ENCODE data around the gene CD63. TPM values are rescaled to one million over a fixed set of nuclear protein-coding genes. Genes with fewer than 3 reads are reported as not detected.

The CD63 gene
- total and polyA plus RNA-seq, 9 of the 15 experiments (the other 6 are each of a cell fraction or from before 2014, with no cell fraction given): 313 to 735 (median 433) TPM

DNA sequence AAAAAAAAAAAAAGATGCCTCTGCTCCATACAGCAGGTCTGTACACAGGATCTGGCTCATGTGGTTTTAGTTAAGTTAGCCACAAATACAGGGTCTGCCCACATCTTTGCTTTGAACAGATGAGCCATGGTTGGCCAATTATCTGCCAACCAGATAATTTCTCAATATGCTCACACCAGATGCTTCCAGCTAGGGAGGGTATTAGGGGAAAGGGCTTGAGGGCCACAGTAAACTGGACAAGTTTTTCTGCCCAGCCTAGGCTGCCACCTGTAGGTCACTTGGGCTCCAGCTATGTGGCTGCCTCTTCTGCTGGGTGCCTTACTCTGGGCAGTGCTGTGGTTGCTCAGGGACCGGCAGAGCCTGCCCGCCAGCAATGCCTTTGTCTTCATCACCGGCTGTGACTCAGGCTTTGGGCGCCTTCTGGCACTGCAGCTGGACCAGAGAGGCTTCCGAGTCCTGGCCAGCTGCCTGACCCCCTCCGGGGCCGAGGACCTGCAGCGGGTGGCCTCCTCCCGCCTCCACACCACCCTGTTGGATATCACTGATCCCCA lies 7.8 kb downstream of the CD63 start:
- intact Hi-C loops (cut with micrococcal nuclease): loop anchor here (1.0 kb wide), 1 partner anchor 40 kb away; a partner anchor contains a TSS
- no TSS peak for BruUV-seq (replicated peaks)
- peaks cover 6% of the 10 kb centered on the region; the same call in 2 of the 3 replicates for H3K79me2 ChIP-seq (ENCODE audit: control insufficient read depth, insufficient read depth, low read length)
- WGBS (ENCODE audit: insufficient coverage, low coverage, missing lambda C conversion rate): 27% methylated on average over 9 of the region's 9 CpGs
- H3K27ac ChIP-seq (ENCODE audit: extremely low read depth, low read depth, low read length): no peak overlapping the region
- no peaks in the 10 kb centered on the region for H3K27me3 ChIP-seq (ENCODE audit: control insufficient read depth in 2 of 2, insufficient read depth in 2 of 2, low read length in 2 of 2)
- H2AFZ ChIP-seq (ENCODE audit: low read depth, low read length): no peak overlapping the region
- DNase-seq (ENCODE audit: extremely low read depth in 1 of 4, low spot score in 3 of 4): peak in 1 of 4 experiments; percentile 56
- no peaks in the 10 kb centered on the region for H3K9me3 ChIP-seq (replicated peaks; ENCODE audit: control insufficient read depth, insufficient read depth, low read depth, low read length)
- H3K9ac ChIP-seq (ENCODE audit: insufficient read depth in 1 of 2, low read depth in 2 of 2, low read length in 2 of 2): peak overlapping the region in 1 of 2 experiments; percentile 53; a peak in 1 of 4 replicates
- peaks cover 13% of the 10 kb centered on the region; the same call in 1 of the 2 replicates for H4K20me1 ChIP-seq (replicated peaks; ENCODE audit: control insufficient read depth, insufficient read depth, low read length)
- ATAC-seq: peak; percentile 57
- H3K9me1 ChIP-seq (ENCODE audit: control insufficient read depth, insufficient read depth, low read length): no peaks in the 10 kb centered on the region
- peak; percentile 55 for FAIRE-seq
- CTCF ChIA-PET (ENCODE audit: low intra/inter-chr PET ratio): interaction anchor here (1.2 kb wide), 1 partner anchor 532 kb away, joined by 4 read pairs; no protein-coding TSS in a partner anchor
- H3K4me1 ChIP-seq (replicated peaks in 1 of 2; ENCODE audit: control insufficient read depth in 2 of 2, insufficient read depth in 2 of 2, low read length in 2 of 2): peaks cover 13 to 26% of the 10 kb centered on the region in 2 experiments; a peak in 4 of 5 replicates
- no peak overlapping the region for H3K4me2 ChIP-seq (ENCODE audit: insufficient read depth, low read length)
- in situ Hi-C loops (cut with MboI): no loop called here
- H3K4me3 ChIP-seq: no peak overlapping the region
- H3K36me3 ChIP-seq (ENCODE audit: control insufficient read depth, insufficient read depth, low read length): peaks cover 28% of the 10 kb centered on the region
- POLR2A ChIA-PET: interaction anchor here (1.0 to 1.9 kb wide), 3 partner anchors 8 to 24 kb away, joined by 3 to 8 read pairs (median 6); partner anchors contain the start of gene CD63
- TF ChIP-seq CBFA2T3 (IDR thresholded peaks at IDR 0.05): peak; percentile 45
- TF ChIP-seq, protein P1, sequence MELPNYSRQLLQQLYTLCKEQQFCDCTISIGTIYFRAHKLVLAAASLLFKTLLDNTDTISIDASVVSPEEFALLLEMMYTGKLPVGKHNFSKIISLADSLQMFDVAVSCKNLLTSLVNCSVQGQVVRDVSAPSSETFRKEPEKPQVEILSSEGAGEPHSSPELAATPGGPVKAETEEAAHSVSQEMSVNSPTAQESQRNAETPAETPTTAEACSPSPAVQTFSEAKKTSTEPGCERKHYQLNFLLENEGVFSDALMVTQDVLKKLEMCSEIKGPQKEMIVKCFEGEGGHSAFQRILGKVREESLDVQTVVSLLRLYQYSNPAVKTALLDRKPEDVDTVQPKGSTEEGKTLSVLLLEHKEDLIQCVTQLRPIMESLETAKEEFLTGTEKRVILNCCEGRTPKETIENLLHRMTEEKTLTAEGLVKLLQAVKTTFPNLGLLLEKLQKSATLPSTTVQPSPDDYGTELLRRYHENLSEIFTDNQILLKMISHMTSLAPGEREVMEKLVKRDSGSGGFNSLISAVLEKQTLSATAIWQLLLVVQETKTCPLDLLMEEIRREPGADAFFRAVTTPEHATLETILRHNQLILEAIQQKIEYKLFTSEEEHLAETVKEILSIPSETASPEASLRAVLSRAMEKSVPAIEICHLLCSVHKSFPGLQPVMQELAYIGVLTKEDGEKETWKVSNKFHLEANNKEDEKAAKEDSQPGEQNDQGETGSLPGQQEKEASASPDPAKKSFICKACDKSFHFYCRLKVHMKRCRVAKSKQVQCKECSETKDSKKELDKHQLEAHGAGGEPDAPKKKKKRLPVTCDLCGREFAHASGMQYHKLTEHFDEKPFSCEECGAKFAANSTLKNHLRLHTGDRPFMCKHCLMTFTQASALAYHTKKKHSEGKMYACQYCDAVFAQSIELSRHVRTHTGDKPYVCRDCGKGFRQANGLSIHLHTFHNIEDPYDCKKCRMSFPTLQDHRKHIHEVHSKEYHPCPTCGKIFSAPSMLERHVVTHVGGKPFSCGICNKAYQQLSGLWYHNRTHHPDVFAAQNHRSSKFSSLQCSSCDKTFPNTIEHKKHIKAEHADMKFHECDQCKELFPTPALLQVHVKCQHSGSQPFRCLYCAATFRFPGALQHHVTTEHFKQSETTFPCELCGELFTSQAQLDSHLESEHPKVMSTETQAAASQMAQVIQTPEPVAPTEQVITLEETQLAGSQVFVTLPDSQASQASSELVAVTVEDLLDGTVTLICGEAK (IDR thresholded peaks at IDR 0.05): no peak
- TF ChIP-seq, protein P1 (CRISPR knock-in tag; IDR thresholded peaks at IDR 0.05): no peak
- TF ChIP-seq, protein P2, sequence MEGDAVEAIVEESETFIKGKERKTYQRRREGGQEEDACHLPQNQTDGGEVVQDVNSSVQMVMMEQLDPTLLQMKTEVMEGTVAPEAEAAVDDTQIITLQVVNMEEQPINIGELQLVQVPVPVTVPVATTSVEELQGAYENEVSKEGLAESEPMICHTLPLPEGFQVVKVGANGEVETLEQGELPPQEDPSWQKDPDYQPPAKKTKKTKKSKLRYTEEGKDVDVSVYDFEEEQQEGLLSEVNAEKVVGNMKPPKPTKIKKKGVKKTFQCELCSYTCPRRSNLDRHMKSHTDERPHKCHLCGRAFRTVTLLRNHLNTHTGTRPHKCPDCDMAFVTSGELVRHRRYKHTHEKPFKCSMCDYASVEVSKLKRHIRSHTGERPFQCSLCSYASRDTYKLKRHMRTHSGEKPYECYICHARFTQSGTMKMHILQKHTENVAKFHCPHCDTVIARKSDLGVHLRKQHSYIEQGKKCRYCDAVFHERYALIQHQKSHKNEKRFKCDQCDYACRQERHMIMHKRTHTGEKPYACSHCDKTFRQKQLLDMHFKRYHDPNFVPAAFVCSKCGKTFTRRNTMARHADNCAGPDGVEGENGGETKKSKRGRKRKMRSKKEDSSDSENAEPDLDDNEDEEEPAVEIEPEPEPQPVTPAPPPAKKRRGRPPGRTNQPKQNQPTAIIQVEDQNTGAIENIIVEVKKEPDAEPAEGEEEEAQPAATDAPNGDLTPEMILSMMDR (IDR thresholded peaks at IDR 0.05 in 2 of 3, conservative IDR thresholded peaks at IDR 0.05 in 1 of 3; ENCODE audit: insufficient read depth in 2 of 3, low read depth in 1 of 3, low read length in 3 of 3): peak; percentile 56 to 73 (median 58)
- 0 out of 2 replicates have a peak, but pooled peaks have one; percentile 6 for TF ChIP-seq EGR1 (conservative IDR thresholded peaks at IDR 0.05)
- TF ChIP-seq CHD2 (IDR thresholded peaks at IDR 0.05; ENCODE audit: low read depth, low read length): no peak
- peak; percentile 34; the same call in 1 of the 2 replicates for TF ChIP-seq CBFA2T2 (conservative IDR thresholded peaks at IDR 0.05)
- TF ChIP-seq POLR2G (IDR thresholded peaks at IDR 0.05; ENCODE audit: low read depth, low read length): peak; percentile 48; the same call in 1 of the 2 replicates
- TF ChIP-seq, protein P3, sequence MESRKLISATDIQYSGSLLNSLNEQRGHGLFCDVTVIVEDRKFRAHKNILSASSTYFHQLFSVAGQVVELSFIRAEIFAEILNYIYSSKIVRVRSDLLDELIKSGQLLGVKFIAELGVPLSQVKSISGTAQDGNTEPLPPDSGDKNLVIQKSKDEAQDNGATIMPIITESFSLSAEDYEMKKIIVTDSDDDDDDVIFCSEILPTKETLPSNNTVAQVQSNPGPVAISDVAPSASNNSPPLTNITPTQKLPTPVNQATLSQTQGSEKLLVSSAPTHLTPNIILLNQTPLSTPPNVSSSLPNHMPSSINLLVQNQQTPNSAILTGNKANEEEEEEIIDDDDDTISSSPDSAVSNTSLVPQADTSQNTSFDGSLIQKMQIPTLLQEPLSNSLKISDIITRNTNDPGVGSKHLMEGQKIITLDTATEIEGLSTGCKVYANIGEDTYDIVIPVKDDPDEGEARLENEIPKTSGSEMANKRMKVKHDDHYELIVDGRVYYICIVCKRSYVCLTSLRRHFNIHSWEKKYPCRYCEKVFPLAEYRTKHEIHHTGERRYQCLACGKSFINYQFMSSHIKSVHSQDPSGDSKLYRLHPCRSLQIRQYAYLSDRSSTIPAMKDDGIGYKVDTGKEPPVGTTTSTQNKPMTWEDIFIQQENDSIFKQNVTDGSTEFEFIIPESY (CRISPR knock-in tag; IDR thresholded peaks at IDR 0.05): peak; percentile 91

Measured in K562 (cell line).